GM13976 (cell line): ENCODE data around the gene SCGB2A2.

ENCODE experiments used
- DNase-seq: peaks from one replicate; pipeline ENCODE4 v3.0.0; 2012; ENCODE audit warnings: low spot score
- in situ Hi-C: fragments of 300-500 bp; cut with MboI; formaldehyde crosslinking; loops from one replicate; pipeline ENCODE4 v1.12.0; 2022; ENCODE audit warnings: low sequenced_read_pairs, mixed read lengths, inconsistent platforms; ENCODE audit not compliant: unreplicated experiment
- TF ChIP-seq, protein P1 (sequence below): IDR thresholded peaks from 2 replicates; pipeline ENCODE4 v1.5.1; 2012; ENCODE audit warnings: borderline replicate concordance, mild to moderate bottlenecking; ENCODE audit not compliant: insufficient read depth; ENCODE audit errors: extremely low read depth, missing control alignments, control extremely low read depth

The SCGB2A2 gene

DNA sequence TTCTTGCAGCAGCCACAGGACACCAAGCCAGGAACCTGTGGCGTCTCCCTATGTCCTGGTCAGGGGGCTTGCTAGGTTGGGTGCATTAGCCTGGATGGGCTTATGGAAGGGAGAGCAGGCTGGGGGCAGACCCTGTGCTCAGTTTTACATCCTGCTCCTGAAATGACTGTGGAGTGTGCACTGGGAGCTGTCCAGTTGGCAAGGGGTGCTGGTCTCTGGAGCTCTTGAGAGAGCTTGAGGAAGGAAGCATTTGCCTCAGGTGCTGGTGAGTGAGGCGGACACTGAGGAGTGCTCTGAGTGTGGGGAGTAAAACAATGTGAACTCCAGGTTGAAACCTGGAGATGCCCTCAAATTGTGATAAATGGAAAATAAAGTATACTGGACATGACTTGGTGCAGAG is 25.5 kb downstream of the SCGB2A2 start:
- in situ Hi-C loops: no loop called here
- no peak for DNase-seq
- TF ChIP-seq, protein P1, sequence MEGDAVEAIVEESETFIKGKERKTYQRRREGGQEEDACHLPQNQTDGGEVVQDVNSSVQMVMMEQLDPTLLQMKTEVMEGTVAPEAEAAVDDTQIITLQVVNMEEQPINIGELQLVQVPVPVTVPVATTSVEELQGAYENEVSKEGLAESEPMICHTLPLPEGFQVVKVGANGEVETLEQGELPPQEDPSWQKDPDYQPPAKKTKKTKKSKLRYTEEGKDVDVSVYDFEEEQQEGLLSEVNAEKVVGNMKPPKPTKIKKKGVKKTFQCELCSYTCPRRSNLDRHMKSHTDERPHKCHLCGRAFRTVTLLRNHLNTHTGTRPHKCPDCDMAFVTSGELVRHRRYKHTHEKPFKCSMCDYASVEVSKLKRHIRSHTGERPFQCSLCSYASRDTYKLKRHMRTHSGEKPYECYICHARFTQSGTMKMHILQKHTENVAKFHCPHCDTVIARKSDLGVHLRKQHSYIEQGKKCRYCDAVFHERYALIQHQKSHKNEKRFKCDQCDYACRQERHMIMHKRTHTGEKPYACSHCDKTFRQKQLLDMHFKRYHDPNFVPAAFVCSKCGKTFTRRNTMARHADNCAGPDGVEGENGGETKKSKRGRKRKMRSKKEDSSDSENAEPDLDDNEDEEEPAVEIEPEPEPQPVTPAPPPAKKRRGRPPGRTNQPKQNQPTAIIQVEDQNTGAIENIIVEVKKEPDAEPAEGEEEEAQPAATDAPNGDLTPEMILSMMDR: no peak

DNA sequence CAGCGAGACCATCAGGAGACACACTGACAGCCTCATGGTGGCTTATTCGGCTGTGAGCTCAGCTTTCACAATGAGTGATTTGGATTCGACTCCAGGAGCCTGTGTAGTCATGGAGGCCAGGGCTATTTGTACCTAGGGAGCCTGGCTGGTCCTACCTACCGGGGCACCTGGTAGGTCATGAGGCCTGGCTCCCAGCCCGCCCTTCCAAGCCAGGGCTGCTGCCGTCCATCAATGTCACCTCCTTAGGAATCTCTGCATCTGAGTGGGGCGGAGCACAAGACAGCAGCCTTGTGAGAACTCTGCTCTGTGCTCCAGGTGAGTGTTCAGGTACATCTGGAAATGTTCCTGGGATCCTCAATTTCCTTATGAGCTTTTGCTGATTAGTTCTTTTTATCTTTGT is 29.0 kb downstream of the SCGB2A2 start, which contains the start of gene SCGB1D4:
Gene SCGB1D4 (minus strand): TSS at position 101 of the 400 bp plus-strand sequence. CDS start 65 bp downstream, at position 36.
- no peak for DNase-seq
- in situ Hi-C loops: no loop called here
- TF ChIP-seq, protein P1: no peak

DNA sequence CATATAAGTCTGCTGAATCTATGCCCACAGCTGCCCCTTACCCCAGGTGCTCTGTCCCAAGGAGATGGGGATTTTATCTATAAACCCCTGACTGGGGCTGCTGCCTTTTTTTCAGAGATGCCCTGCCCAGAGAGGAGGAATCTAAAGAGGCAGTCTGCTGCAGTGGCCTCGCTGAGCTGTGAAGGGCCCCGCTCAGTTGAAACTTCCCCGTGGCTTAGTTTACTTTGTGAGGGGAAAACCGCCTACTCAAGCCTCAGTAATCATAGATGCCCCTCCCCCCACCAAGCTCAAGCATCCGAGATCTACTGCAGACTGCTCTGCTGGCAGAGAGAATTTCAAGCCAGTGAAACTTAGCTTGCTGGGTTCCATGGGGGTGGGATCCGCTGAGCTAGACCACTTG is 36.3 kb downstream of the SCGB2A2 start:
- TF ChIP-seq, protein P1: no peak
- in situ Hi-C loops: no loop called here
- DNase-seq: no peak

DNA sequence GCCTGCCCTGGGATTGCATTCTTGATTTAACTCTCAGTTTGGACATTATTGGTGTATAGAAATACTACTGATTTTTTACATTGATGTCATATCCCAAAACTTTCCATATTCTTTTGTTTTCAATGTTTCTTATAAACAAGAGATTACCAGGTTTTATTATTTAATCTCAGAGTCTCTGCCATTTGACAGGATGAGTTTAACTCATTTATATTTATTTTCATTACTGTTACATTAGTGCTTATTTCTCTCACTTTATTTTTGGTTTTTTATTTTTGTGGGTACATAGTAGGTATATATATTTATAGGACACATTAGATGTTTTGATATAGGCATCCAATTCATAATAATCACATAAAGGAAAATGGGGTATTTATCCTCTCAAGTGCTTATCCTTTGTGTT is 38.0 kb downstream of the SCGB2A2 start:
- in situ Hi-C loops: no loop called here
- no peak for DNase-seq
- TF ChIP-seq, protein P1: no peak

DNA sequence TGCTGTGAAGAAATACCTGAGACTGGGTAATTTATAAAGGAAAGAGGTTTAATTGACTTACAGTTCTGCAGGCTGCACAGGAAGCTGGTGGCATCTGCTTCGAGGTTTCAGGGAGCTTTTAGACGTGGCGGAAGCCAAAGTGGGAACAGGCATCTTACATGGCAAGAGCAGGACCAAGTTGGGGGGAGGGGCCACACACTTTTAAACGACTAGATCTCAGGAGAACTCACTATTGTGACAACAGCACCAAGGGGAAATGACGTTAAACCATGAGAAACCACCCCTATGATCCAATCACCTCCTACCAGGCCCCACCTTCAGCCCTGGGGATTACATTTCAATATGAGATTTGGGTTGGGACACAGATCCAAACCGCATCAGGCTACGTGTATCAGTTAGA is 40.0 kb downstream of the SCGB2A2 start:
- DNase-seq: no peak
- in situ Hi-C loops: loop anchor here (10.0 kb wide), 1 partner anchor 135 kb away; no protein-coding TSS in a partner anchor
- TF ChIP-seq, protein P1: no peak

DNA sequence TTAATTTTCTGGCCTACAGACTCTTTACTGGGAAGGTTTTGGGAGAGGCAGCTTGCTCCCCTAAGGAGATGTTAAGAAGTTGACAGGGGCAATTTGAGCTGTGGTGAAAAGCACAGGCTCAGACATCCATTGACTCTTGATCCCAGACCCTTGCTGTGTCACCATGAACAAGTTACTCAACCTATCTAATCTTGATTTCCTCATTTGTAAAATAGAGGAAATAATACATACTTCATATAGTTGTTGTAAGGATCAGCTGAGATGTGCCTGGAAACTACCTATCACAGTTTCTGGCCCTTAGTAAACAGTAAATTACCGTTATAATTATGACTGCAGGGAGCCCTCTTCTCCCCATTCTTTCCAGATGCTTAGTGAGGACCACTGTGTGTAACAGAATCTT is 45.5 kb downstream of the SCGB2A2 start:
- in situ Hi-C loops: loop anchor here (10.0 kb wide), 1 partner anchor 141 kb away; no protein-coding TSS in a partner anchor
- TF ChIP-seq, protein P1: no peak
- no peak for DNase-seq
